HG03469 (cell line): ENCODE measurements around the gene FAM120B.

ENCODE experiments used
- ATAC-seq: cut with Tn5 transposase; IDR thresholded peaks from one replicate; pipeline ENCODE4 v1.9.1; 2021; ENCODE audit warnings: mild to moderate bottlenecking, moderate library complexity, moderate number of reproducible peaks; ENCODE audit not compliant: unreplicated experiment

The FAM120B gene

GRCh38 chr6:170453586-170454511 lies 147.3 kb downstream of the FAM120B start:
- no peak for ATAC-seq

GRCh38 chr6:170454512-170455285 lies 148.1 kb downstream of the FAM120B start:
- ATAC-seq, result no peak

- no peak for ATAC-seq
Observed at GRCh38 chr6:170455335-170455979, 148.9 kb downstream of the FAM120B start.

- no peak for ATAC-seq
Observed at GRCh38 chr6:170456334-170456733, 149.8 kb downstream of the FAM120B start.
